C4-2B (cell line): Measurements from ENCODE around the gene PROM1.

ENCODE experiments used
- H3K27ac ChIP-seq: fragments of 450-650 bp; 2 replicates; pipeline ENCODE4 v1.5.1; 2017
- ZFX ChIP-seq: fragments of 450-650 bp; IDR thresholded peaks from 2 replicates; pipeline ENCODE4 v1.6.1; 2017
- TF ChIP-seq, protein P1 (sequence below): fragments of 450-650 bp; conservative IDR thresholded peaks from 2 replicates; pipeline ENCODE4 v1.5.1; 2017; ENCODE audit warnings: mild to moderate bottlenecking

Gene PROM1

DNA sequence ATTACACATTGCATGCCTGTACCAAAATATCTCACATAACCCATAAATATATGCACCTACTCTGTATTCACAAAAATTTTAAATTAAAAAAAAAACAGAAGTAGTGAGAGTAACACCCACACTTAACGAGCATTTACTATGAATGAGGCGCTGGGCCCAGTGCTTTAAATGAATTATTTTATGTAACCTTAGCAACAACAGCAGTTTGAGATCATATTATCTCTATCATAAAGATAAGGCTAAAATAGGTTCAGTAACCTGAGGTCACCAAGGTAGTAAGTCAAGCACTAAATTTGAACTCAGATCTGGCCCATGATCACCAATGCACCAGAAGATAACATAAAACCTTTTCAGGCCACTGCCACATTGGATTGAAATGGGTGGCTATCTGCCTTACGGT, 5.3 kb upstream of the PROM1 start:
- no peak overlapping the region for H3K27ac ChIP-seq
- no peak for TF ChIP-seq ZFX
- TF ChIP-seq, protein P1, sequence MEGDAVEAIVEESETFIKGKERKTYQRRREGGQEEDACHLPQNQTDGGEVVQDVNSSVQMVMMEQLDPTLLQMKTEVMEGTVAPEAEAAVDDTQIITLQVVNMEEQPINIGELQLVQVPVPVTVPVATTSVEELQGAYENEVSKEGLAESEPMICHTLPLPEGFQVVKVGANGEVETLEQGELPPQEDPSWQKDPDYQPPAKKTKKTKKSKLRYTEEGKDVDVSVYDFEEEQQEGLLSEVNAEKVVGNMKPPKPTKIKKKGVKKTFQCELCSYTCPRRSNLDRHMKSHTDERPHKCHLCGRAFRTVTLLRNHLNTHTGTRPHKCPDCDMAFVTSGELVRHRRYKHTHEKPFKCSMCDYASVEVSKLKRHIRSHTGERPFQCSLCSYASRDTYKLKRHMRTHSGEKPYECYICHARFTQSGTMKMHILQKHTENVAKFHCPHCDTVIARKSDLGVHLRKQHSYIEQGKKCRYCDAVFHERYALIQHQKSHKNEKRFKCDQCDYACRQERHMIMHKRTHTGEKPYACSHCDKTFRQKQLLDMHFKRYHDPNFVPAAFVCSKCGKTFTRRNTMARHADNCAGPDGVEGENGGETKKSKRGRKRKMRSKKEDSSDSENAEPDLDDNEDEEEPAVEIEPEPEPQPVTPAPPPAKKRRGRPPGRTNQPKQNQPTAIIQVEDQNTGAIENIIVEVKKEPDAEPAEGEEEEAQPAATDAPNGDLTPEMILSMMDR: no peak

DNA sequence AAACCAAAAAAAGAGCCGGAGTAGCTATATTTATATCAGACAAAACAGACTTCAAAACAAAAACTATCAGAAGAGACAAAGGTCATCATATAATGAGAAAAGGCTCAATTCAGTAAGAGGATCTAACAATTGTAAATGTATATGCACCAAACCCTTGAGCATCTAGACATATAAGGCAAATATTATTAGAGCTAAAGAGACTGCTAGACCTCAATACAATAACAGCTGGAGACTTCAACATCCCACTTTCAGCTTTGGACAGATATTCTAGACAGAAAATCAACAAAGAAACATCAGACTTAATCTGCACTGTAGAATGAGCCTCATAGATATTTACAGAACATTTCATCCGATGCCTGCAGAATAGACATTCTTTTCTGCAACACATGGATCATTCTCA, 4.8 kb upstream of the PROM1 start:
- H3K27ac ChIP-seq: no peak overlapping the region
- no peak for TF ChIP-seq ZFX
- TF ChIP-seq, protein P1: no peak

DNA sequence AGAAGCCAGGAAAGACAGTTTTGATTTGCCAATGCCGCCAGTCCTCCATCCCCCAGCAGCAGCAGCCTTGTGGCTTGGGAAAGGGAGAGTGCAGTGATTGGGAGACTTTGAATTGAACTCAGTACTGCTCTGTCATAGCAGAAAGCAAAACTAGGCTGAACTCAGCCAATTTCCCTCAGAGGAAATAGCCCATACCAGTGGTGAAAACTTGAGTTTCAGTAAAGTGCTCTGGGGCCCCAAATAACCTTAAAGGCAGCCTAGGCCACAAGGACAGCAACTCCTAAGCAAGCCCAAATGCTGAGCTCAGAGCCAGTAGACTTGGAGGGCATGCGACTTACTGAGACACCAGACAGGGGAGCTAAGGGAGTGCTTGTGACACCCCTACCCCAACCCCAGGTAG, 2.0 kb upstream of the PROM1 start:
- TF ChIP-seq, protein P1: no peak
- TF ChIP-seq ZFX: no peak
- H3K27ac ChIP-seq: no peak overlapping the region

DNA sequence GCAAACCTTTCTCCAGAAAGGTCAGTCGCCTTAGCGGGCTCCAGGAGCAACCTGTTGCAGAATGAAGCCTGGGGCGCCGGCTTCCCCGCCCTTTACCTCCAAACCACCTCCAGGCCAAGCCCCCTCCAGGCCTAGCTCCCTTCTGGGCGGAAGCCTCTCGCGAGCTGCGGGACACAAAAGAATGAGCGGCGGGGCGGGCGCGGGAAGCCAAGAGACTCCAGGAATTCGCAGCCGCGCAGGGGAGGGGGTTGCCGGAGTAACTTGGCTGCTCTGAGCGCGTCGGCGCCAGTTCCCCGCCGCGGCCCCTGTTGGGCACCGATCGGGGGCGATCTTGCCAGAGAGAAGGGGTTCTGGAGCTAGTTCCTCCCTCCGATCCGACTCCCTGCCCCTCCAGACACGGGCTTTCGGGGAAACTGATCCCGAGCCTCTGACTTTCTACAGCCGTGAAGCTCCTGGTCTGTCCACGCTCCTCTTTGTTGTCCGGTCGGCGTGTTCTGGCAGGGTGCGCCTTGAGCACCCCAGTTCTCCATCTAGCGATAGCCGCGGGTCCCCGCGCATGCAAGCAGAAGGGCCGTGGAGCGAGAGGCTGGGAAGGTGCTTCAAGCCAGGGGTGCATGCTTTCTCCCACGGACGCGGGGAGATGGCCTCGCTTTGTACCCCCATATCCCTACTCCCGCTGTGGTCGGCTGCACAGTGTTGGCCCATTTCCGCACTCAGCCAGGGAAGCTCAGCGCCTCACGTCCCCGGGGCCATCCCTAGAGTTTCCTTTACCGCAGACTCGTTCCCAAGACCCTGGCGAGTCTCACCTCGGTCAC, 1.2 kb downstream of the PROM1 start:
- no peak overlapping the region for H3K27ac ChIP-seq
- TF ChIP-seq ZFX: no peak
- TF ChIP-seq, protein P1: no peak

DNA sequence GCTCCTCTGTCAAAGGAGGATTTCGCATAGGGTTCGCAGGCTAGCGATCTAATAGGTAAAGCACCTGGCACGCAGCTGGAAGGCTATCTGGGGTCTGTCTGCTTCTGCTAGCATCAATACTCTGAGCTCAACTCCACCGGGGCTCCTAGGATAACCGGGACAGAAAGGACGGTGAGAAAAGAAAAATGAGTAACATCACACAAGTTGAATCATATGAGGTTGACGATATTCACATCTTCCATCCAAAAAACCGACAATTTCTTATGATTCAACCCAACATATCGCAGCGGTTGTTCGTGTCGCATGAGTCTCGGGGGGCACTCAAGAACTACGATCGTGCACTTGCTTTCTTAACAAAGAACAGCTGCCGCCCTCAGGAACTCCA, 1.8 kb downstream of the PROM1 start:
- H3K27ac ChIP-seq: no peak overlapping the region

DNA sequence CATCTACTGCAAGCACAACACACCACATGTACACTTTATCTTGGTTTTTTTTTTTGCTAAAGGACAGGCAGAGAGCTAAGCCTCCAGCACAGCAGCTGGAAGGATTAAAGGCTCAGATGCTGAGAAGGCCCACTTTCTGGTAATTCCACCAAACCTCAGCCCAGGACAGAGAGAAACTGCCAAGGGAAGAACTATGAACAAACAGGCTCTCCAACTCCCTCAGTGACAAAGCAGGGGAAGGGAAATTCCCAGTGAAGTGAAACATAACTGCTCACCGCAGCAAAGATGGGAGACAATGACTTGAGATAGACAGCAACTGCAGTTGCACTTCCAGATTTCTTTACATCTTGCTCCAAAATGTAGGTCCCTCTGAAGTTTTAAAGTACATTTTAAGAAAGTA, 4.8 kb downstream of the PROM1 start:
- TF ChIP-seq, protein P1: no peak
- TF ChIP-seq ZFX: no peak
- no peak overlapping the region for H3K27ac ChIP-seq

More for the DNA sequence above, 1.8 kb downstream of the PROM1 start:
- TF ChIP-seq ZFX: no peak
- TF ChIP-seq, protein P1: no peak

DNA sequence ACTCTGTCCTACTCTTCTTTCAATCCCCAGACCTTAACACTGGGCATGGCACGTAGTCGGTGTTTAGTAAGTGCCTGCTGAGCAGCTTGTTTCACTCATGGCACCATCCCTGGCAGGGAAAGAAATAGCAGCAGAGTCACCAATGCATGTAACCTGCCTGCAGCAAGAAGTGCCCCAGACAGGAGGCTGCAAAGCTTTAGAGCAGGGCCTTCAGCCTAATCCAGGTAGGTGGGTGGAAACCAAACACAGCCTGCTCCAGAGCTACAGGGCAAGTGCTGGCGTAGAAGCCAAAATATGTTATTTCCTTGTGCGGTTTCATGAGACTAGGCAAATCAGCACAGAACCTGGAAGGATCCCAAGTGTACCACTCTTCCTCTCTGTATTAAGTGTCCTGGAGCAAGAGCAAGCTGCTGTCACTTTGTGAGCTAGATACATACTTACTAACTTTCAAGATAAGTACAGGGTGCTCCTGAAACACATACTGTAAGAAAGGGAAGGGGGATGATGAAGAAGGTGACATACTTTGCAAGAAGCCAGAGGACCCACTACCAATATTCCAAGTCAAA, 5.5 kb downstream of the PROM1 start:
- TF ChIP-seq, protein P1: no peak
- TF ChIP-seq ZFX: no peak

More for the DNA sequence above, 5.5 kb downstream of the PROM1 start:
- no peak overlapping the region for H3K27ac ChIP-seq
